Measurements from ENCODE around the gene ABCA4.

The ABCA4 gene

GRCh38 chr1:94103608-94104007 lies 17.3 kb downstream of the ABCA4 start:
- no peak for DNase-seq

- no peak for DNase-seq
Measured at GRCh38 chr1:94101613-94102525, 19.1 kb downstream of the ABCA4 start.

GRCh38 chr1:94100785-94101612 lies 19.9 kb downstream of the ABCA4 start:
- no peak for DNase-seq

GRCh38 chr1:94100129-94100784 lies 20.7 kb downstream of the ABCA4 start:
- no peak for DNase-seq

- no peak for DNase-seq
Measured at GRCh38 chr1:94099303-94099702, 21.6 kb downstream of the ABCA4 start.

- no peak for DNase-seq
Measured at GRCh38 chr1:94098585-94099111, 22.3 kb downstream of the ABCA4 start.

- DNase-seq: no peak
Measured at GRCh38 chr1:94096797-94097549, 24.0 kb downstream of the ABCA4 start.

- DNase-seq: no peak
Measured at GRCh38 chr1:94095744-94096469, 25.0 kb downstream of the ABCA4 start.

GRCh38 chr1:94095112-94095637 lies 25.8 kb downstream of the ABCA4 start:
- no peak for DNase-seq

- no peak for DNase-seq
Measured at GRCh38 chr1:94094469-94095111, 26.4 kb downstream of the ABCA4 start.

GRCh38 chr1:94093996-94094395 lies 27.0 kb downstream of the ABCA4 start:
- DNase-seq: no peak

- no peak for DNase-seq
Measured at GRCh38 chr1:94093396-94093795, 27.6 kb downstream of the ABCA4 start.

GRCh38 chr1:94092210-94092613 lies 28.7 kb downstream of the ABCA4 start:
- DNase-seq: no peak

GRCh38 chr1:94090761-94091160 lies 30.2 kb downstream of the ABCA4 start:
- DNase-seq: no peak

GRCh38 chr1:94087193-94087592 lies 33.8 kb downstream of the ABCA4 start:
- no peak for DNase-seq

- DNase-seq: no peak
Measured at GRCh38 chr1:94084547-94084946, 36.4 kb downstream of the ABCA4 start.

- DNase-seq: no peak
Measured at GRCh38 chr1:94084085-94084484, 36.9 kb downstream of the ABCA4 start.

- no peak for DNase-seq
Measured at GRCh38 chr1:94083681-94084080, 37.3 kb downstream of the ABCA4 start.

- DNase-seq: no peak
Measured at GRCh38 chr1:94081566-94082344, 39.2 kb downstream of the ABCA4 start.

- DNase-seq: no peak
Measured at GRCh38 chr1:94079989-94080388, 41.0 kb downstream of the ABCA4 start.
